GM19452 (cell line): ENCODE data around the gene ZNF593.

Experiments used
- ATAC-seq: cut with Tn5 transposase; IDR thresholded peaks from one replicate; pipeline ENCODE4 v1.9.1; 2021; ENCODE audit not compliant: unreplicated experiment

ZNF593 gene

GRCh38 chr1:26145960-26146294, 23.8 kb upstream of the ZNF593 start:
- no peak for ATAC-seq

GRCh38 chr1:26148887-26149286, 20.8 kb upstream of the ZNF593 start:
- no peak for ATAC-seq

GRCh38 chr1:26153966-26154532, 15.7 kb upstream of the ZNF593 start:
- ATAC-seq = no peak

GRCh38 chr1:26154750-26155149, 15.0 kb upstream of the ZNF593 start:
- ATAC-seq = no peak

- no peak for ATAC-seq
Measured at GRCh38 chr1:26155370-26156284, 14.1 kb upstream of the ZNF593 start.

GRCh38 chr1:26156285-26157038, 13.2 kb upstream of the ZNF593 start:
- ATAC-seq = no peak

GRCh38 chr1:26158271-26158907, 11.3 kb upstream of the ZNF593 start:
- no peak for ATAC-seq

- ATAC-seq = no peak
Measured at GRCh38 chr1:26158908-26159742, 10.6 kb upstream of the ZNF593 start, which contains the start of gene FAM110D. Gene FAM110D (plus strand): TSS chr1:26159079. CDS start chr1:26161292, 2,213 bp downstream.

- ATAC-seq = no peak
Measured at GRCh38 chr1:26159743-26160039, 10.0 kb upstream of the ZNF593 start.

GRCh38 chr1:26160527-26161414, 8.9 kb upstream of the ZNF593 start:
- ATAC-seq = no peak

GRCh38 chr1:26161415-26162219, 8.1 kb upstream of the ZNF593 start:
- no peak for ATAC-seq

GRCh38 chr1:26162220-26162709, 7.4 kb upstream of the ZNF593 start:
- ATAC-seq = no peak

GRCh38 chr1:26163684-26164035, 6.0 kb upstream of the ZNF593 start:
- ATAC-seq = no peak

GRCh38 chr1:26164036-26164860, 5.5 kb upstream of the ZNF593 start:
- no peak for ATAC-seq

GRCh38 chr1:26164861-26165842, 4.6 kb upstream of the ZNF593 start:
- ATAC-seq = no peak

- ATAC-seq = no peak
Measured at GRCh38 chr1:26166719-26167281, 2.9 kb upstream of the ZNF593 start.
